ENCODE data around the gene ABCG1.

The ABCG1 gene

DNA sequence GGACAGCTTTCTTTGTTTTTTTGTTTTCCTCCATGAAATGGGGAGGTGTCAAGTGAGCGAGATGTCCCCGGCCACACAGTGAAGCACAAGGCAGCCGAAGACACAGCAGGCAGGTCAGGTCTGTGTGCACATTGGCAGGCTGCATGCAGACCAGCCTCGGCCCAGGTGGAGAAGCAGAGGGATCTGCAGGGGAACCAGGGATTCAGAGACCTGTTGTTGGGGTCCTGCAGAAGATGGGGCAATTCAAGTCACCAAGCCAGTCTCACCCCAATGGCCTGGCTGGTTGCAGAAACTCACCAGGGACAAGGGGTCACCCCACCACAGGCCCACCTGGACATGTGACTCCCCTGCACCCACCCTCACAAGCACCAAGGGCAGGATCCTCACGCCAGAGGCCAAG is 4.0 kb upstream of the ABCG1 start:
- no peak for DNase-seq

DNA sequence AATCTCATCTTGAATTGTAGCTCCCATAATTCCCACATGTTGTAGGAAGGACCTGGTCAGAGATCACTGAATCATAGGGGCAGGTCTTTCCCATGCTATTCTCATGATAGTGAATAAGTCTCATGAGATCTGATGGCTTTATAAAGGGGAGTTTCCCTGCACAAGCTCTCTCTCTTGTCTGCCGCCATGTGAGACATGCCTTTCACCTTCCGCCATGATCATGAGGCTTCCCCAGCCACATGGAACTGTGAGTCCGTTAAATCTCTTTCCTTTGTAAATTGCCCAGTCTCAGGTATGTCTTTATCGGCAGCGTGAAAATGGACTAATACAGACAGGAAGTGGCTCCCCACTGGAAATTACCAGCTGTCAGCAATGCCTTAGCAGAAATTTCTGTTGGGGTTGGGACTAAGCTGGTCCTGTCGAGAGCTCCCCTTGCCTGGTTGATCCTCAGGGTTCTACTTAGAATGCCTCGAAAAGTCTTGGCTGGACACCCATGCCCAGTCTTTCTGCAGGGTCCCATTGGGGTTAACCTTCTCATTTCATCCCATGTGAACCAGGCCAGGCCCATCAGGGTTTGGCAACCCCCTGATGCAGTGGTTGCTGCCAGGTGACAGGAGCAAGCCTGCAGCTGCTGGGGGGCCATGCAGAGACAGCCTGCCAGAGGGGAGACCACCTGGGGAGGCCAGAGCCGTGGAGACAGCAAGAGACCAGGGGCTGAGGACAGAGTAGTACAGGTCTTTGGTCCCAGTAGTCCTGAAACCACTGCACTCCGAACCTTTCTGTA is 2.8 kb upstream of the ABCG1 start:
- DNase-seq = no peak

DNA sequence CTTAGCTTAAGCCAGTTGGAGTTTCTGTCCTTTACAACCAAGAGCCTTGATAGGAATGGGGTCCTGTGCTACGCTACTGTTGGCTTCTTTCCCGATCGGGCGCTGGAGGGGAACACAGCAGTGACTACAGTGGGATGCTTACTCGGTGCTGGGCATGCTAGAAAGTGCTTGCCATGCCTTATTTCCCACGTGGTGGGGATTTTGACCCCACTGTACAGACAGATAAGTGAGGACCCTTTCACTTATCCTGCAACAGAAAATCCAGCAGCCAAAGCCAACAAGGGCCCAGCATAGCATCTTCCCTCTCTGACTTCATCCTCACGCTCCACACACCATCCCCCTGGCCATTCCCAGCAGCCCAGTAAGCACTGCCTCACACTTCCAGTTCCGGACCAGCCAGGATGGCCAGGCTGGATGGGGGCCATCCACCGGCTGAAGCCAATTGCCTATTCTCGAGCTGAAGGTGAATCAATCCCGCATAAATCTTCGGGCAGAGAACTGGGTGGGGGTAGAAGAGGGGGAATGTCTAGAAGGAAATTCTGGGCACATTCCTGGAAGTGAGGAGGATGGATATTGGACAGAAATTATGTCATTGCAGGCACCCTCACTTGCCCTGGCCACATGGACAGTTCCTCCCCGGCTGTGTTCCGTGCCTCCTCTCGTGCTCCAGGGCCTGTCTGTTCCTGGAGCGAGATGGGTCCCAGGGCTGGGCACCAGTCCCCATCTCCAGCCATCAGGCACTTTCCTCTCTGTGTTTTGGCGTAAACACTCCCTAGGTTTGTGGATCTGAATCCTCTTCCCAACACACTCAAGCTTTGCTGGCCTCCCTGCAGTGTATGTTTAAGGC is 2.0 kb upstream of the ABCG1 start:
- no peak for DNase-seq

DNA sequence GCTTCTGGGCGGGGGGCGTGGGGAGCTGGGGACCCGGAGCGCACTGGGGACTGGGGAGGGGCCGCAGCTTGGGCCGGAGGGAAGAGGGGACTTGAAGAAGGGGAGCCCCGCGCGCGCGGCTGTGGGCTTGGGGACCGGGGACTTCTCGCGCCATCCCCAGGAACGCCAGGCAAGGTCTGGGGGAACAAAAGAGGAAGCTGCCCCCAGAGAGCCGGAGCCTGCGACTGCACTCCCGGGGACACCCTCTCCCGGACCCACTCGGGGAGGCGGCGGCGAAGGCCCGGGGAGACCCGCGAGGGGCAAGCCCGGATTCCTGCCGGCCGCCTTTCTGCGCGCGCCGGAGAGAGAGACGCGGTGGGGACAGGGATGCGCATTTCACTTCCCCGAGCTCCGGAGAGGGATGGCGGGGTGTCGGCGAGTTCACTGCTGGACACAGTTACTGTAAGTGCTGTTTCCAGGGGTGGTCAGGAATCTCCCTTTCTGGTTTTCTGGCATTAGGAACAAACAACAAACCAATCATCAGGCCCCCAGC is 732 bp downstream of the ABCG1 start:
- peak in 1 of 4 experiments; percentile 23 for DNase-seq

DNA sequence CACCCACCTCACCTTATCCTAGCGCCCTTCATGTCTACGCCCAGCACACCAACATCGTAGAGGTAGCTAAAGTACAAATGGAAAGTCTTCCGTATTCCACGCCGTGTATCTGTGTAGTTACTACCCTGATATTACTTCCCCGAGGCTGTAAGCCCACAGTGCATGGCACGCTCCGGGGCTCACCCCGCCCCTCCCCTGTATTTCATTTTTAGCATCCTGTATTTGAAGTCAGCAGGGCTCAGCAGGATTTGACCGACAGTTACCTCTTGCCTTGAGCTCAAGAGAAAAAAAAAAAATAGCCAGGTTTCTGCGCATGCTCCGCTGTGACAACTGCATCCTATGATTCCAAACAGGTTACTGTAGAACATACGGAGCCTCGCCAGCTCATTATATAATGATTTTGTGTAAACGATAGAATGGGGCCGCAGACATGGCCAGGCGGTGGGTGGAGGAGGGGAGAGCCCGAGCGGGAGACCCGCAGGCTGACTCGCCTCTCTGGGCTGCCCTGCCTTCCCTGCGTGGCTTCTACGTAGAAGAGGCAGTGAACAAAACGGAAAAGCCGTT is 1.3 kb downstream of the ABCG1 start:
- DNase-seq = peak in 3 of 4 experiments; percentile 24 to 60 (median 53)

DNA sequence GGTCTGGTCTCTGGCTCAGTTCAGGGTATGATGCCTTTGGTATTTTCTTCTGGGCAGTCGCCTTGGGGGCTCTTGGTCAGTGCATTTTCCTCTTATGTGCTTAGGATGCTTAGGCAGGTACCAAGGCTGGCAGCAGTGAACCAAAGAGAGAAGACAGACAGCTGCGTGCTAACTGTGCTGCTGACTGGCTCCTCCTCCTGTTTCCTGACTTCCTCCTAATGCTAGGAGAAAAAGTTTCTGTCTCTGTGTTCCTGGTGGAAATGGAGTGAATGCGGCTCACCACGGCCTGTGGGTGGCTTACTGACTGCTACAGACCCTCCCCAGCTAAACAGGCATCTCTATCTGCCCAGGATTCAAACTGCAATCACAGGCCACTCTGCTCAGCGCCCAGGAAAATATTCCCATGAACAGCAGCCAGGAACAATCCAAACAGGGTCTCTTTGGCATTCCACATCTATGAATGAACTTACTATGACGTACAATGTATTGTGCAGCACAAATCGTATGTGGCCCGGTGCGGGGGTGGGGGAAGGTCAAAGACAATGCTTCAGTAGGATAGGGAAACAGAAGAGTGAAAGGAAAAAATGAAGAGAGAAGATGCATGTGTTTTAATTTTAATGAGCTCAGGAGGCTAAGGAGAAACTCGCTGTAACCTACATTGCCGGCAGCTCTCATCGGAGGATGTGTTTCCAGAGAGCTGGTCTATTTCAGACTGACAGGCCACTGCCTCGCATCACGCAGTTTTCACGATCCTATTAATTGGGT is 2.8 kb downstream of the ABCG1 start:
- no peak for DNase-seq

DNA sequence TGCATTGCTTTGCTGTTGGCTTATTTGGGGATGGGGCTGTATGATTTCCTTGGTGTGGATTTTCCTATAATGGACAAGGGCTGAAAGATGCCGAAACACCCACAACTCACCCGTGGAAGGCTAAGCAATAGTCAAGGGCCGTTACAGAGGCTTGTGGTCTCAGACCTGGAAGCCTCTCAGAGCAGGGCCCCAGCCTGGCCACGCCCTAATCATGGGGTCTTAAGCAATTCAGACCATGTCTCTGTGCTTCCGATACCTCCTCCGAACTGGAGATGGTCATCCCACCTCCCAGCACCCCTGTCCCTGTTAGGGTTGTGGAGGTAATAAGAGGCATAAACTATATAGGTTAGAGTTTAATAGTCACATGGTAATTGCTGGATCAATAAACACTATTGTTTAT is 3.4 kb downstream of the ABCG1 start:
- DNase-seq = no peak

DNA sequence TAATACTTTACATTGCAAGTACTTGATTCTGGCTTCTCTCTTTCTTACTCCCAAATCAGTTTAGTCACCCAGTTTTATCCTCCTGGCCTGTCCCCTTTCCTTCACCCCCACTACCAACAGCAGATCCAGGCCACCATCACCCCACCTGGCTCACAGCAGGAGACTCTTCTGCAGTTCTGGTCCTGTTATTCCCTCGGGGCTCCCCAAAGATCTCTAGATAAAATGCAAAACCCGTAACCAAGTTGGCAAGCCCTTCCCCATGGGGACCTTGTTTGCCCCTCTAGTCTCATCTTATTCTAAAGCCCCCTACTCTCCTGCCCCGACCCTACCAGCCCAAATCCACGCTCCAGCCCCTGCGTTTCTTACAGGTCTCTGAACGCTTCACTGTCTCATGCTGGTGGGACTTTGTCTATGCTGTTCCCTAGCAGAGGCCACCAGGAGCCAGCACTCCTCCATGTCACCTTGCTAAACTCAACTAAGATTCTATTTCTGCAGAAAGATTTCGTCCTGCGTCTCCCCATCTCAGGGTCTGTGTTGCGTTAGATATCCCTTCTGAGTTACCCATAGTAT is 4.0 kb downstream of the ABCG1 start:
- DNase-seq = no peak

DNA sequence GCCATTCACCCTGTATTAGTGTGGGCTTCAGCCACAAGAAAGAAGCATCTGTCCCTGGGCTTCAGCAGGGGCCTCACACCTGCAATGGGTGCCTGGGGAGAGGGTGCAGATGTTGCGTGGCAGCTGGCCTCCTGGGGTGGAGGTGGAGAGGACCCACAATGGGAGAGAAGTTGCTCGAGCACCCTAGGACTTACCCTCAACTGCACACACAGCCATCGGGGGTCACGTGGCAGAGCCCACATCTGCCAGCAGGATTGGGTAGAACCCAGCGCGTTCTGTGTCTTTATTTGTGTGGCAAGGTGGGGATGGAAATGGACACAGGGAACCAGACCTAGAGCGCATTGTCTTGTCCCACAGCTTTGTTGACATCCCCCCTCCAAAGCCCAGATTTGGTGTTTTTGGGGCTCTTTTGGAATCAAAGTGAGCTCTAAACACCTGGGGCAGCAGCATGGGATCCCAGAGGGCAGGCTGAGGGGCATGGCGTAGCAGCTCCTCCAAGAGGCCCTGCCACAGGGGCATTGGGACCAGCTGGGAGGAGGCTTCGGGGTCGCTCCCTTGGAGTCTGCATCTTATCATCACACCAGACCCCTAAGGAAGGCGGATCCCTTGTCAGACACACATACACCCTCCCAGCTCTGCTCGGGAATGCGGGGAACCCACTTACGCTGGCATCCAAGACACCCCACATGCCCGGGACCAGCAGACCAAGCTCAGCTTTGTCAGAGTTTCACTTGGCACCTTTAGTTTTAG is 5.1 kb downstream of the ABCG1 start:
- no peak for DNase-seq

DNA sequence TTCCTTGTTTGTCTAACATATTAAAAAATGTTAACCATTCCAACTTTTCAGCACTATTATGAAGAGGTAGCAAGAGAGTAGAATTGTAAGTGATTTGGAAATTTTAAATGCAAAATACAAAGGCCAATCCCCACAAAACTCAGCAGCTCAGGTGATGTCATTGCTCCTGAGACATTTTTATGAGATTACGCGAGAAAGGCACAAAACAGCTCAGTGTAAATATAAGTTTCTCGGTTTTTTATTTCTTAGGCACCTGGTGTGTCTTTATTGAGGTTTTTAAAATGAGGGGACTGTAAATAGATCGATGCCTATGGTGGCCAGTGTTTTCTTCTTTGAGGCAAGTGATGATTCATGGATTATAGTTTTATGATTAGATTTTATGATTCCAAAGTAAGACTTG is 6.1 kb downstream of the ABCG1 start:
- DNase-seq = no peak

DNA sequence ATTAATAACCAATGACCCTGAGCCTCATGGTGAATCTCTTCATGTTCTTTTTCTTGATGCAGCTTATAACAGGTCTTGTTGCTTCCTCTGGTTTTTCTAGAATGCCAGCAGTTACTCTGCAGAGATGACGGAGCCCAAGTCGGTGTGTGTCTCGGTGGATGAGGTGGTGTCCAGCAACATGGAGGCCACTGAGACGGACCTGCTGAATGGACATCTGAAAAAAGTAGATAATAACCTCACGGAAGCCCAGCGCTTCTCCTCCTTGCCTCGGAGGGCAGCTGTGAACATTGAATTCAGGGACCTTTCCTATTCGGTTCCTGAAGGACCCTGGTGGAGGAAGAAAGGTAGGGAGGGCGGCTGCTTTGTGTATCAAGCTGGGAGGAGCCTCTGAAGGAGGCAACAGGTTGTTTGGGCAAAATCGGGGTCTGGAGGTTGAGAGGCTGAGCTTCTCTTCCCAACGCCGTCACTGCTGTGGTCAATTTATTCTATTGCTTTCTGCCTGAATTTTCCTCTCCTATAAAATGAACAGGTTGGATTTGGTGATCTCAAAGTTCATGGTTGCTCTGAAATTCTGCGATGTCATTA is 6.7 kb downstream of the ABCG1 start:
- DNase-seq = no peak

DNA sequence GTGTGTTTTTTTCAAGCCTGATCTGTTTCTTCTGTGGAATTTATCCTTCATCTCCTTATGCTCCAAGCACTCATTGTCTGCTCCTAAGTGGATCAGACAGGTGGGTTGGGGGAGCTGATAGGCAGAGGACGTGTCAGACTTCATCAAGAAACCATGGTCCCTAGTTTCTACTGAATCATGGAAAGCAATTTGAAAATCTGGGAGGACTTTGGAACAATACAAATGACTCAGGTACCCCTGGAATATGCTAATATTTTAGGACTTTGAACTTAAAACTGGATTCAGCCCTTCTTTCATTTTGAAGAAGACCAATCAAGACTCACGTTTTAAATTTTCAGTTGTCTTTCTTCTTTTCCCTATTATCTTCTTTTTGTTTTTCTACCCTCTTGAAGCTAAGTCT is 7.7 kb downstream of the ABCG1 start:
- DNase-seq = no peak

DNA sequence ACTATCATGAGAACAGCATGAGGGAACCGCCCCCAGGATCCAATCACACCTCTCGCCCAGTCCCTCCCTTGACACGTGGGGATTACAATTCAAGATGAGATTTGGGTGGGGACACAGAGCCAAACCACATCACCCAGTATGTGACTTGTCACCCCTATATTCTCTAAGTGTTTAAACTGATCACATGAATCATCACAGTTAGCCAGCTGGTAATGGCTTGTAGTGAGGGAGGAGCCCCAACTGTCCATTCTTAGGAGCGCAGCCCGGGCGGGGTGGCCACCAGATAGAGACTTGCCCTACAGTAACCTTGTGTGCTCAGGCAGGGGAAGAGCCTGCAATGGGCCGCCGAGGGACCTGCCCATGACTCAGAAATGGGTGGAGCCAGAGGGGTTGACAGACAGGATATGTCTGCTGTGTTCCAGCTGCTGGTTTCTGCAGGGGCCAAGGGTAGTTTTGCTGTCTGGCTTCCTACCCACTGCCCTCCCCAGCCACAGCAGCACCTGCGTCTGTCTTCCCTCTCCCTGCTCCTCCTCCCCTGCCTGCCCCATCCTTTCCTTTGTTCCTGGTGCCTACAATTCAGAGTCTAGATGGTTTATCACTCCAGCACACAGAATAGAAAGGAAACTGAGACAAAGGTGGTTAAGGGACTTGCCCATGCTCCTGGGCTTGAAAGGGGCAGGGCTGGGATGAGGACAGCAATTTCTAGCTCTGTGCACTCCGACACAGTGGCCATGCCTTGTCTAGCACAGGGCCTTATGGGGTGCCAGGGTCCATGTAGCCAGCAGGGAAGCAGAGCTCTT is 9.2 kb downstream of the ABCG1 start:
- DNase-seq = peak; percentile 34 to 79 (median 58)

DNA sequence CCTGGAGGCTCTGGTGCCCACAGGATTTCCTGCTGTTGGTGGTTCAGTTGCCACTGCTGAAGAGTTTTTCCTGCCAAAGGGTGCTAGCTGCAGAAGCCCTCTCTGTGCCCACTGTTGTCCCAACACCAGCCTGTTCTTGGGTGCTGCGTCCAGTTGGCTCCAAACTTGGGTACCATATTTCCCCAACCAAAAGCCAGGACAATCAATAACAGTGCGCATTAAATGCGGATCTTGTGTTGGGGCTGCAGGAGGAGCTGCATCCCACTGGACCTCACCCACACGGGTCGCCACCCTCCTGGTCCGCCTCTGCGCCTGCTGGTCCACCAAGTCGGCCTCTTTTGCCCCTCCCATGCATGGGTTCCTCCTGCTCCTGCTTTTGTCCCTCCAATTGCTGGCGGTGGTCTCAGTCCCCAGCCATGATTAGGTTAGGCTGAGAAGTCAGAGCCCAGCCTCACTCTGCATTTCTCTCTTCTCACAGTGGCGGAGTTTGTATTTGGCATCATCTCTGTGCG is 9.8 kb downstream of the ABCG1 start:
- DNase-seq = no peak

DNA sequence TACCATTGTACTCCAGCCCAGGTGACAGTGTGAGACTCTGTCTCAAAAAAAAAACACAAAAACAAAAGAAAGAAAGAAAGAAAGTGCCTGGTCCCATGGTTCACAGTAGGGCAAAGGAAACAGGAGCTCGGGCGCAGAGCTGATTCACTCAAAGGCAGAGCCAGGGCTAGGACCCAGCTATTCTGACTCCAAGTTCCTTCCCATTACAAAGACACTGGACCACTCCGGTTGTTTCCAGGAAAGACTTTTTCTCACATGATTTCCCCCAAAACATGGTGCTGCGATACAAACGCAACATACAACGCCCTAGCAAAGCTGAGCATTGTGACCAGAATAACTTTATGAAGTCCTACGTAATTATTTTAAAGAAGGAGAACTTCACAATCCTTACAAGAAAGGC is 10.7 kb downstream of the ABCG1 start:
- DNase-seq = no peak

DNA sequence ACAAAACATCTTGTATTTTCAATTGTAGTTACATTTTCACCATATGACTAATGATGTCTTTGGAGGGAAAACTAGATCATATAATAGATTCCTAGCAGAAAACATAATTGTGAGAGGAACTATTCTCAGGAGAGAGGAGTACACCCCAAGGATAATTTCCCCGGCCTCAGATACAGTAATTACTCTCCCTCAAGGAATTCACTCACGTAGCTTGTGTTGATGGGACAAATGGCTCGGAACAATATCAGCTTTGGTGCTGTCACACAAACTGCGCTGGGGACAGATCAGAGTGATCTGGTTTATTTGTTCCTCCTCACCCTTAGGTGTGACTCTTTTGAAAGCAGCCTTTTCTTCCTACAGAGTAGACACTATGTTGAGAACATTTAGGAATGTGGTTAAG is 11.2 kb downstream of the ABCG1 start:
- DNase-seq = no peak

DNA sequence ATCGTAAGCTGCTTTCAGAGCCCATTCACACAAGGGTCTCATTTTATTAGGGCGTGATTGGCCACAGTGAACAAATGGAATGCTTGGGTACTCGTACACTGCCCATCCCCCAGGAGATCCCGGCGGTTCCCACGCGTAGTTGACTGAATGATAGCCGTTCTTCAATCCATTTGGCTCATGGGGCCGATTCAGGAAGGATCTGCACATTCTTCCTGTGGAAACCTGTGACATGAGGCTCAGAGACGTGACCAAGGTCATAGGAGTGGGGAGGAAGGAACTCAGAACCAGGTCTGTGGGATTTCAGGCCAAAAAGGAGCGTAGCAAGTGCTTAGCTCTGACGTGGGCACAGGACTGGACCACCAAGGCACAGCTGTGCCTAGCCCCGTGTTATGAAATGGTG is 11.7 kb downstream of the ABCG1 start:
- no peak for DNase-seq

DNA sequence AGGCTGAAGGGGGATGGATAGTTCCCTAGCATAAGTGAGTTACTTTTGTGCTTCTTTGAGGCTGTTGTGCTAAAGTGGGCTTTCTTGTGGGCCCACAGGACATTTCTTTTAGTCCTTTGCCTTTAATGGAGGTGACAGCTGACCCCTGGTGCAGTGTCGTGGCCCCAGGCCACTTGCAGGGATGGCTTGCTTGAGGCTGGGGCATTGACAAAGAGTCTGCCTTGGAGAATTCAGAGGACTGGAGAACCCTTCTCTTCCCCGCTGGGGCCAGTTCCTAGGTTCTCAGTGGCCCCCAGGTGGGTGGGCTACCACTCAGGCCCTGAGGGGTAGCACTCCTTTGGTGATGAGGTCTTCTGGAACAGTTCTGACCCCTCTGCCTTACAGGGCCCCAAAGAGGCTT is 12.8 kb downstream of the ABCG1 start:
- no peak for DNase-seq

DNA sequence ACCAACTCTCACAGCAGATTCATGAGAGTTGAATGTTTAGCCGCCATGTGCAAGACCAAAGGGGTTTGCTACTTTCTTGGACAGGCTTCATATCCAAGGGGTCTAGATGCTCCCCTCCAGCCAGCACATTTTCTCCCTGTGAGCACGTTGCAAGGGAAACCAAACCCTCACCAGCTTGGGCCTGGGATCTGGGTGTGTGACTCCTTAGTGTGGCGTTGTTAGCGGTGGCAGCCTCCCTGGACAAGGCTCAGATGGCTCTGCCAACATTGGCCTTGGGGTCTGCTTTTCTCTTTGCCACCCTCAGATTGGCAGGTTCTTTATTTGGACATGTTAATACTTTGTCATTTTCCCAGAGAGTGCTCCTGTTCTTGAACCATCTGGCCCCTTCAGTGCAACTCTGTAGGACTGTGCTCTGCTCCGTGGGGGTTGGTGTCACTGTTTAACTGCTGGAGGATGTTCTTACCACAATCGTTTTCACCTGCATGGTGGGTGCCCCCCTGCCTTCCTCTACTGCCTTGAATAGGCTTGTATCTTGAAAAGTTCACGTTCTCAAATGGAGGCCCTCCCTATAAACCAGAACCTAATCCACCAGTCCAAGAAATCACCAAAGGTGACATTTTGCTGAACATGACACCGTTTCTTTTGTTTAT is 13.4 kb downstream of the ABCG1 start:
- DNase-seq = no peak
